Measurements from ENCODE around the gene NAP1L1.

The NAP1L1 gene

DNA sequence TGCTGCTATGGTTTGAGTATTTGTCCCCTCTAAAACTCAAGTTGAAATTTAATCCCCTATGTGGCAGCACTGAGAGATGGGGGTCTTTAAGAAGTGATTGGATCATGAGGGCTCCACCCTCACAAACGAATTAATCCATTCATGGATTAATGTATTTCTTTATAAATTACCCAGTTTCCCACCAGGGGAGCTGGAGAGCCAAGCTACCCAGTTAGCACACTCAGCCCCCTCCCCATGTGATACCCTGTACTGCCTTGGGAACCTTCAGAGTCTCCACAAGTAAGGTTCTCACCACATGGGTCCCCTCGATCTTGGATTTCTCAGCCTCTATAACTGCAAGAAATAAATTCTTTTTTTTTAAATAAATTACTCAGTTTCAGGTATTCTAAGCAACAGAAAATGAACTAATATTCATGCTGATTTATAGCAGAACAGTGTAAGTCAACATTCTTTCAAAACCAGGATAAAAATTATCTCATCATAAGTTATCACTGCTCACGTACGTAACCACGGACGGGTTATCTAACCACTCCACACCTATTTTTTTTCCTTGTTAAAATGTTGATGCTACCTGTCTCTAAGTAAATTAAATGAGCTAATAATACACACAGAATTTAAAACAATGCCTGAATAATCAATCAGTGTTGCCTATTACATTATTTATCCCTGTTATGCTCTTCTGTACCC is 3.6 kb downstream of the NAP1L1 start:
- Histone ChIP-seq H3K36me3 (ENCODE audit: control insufficient read depth in 1 of 2, insufficient read depth in 2 of 2, low read length in 2 of 2) (peaks cover 0 to 13% of the 10 kb centered on the region in 2 donors), H3K9me3 (ENCODE audit: control insufficient read depth in 1 of 2, low read length in 2 of 2) (peaks cover 0 to 7% of the 10 kb centered on the region in 2 donors), H3K27me3 (ENCODE audit: low read depth, low read length) (no peaks in the 10 kb centered on the region), H3K4me1 (ENCODE audit: control insufficient read depth in 1 of 2, insufficient read depth in 2 of 2, low read length in 2 of 2) (peaks cover 4 to 19% of the 10 kb centered on the region in 2 donors), H3K27ac (ENCODE audit: low read length) (no peak overlapping the region), H3K4me3 (ENCODE audit: low read depth in 1 of 2, low read length in 2 of 2) (no peak overlapping the region)

DNA sequence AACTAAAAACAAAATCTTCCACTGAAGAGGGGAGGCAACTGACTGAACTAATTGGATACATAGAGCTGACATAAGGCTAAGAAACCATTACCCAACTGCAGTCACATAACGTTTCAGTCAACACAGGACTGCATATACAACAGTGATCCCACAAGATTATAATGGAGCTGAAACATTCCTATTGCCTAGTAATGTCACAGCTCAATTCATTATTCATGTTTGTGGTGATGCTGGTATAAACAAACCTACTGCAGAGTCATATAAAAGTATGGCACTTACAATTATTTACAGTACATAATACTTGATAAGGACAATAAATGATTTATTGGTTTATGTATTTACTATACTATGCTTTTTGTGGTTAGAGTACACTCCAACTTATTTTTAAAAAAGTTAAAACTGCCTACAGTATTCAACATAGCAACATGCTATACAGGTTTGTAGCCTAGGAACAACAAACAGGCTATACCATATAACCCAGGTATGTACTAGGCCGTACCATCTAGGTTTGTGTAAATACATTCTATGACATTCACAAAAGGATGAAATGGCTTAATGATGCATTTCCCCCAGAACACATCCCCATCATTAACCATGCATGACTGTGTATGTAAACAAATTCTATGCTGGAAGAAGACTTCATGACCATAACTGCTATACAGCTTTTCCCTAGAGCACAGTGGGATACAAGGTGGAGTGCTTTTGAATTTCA is 4.3 kb downstream of the NAP1L1 start:
- Histone ChIP-seq H3K36me3 (ENCODE audit: control insufficient read depth in 1 of 2, insufficient read depth in 2 of 2, low read length in 2 of 2) (peaks cover 0 to 13% of the 10 kb centered on the region in 2 donors), H3K27me3 (ENCODE audit: low read depth, low read length) (no peaks in the 10 kb centered on the region), H3K4me3 (ENCODE audit: low read depth in 1 of 2, low read length in 2 of 2) (no peak overlapping the region), H3K27ac (ENCODE audit: low read length) (no peak overlapping the region), H3K9me3 (ENCODE audit: control insufficient read depth in 1 of 2, low read length in 2 of 2) (peaks cover 0 to 7% of the 10 kb centered on the region in 2 donors), H3K4me1 (ENCODE audit: control insufficient read depth in 1 of 2, insufficient read depth in 2 of 2, low read length in 2 of 2) (peaks cover under 1 to 19% of the 10 kb centered on the region in 2 donors)

DNA sequence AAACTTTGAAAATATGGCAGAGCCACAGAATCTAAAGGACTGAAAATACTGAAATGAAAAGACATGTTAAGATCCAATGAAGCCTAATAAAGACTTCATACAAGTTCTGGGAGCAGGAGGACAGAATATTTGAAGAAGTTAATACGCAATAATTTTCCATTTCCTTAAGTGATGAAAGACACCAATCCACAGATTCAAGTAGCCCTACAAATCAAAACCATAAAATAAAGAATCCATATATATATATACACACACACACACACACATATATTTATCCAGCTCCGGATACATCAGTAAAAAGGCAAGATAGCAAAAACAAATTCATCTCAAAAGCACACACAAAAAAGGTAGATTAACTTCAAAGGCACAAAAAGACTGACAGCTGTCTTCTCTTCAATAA is 5.7 kb downstream of the NAP1L1 start:
- peaks cover 0 to 7% of the 10 kb centered on the region in 2 donors for H3K9me3 ChIP-seq (ENCODE audit: control insufficient read depth in 1 of 2, low read length in 2 of 2)

DNA sequence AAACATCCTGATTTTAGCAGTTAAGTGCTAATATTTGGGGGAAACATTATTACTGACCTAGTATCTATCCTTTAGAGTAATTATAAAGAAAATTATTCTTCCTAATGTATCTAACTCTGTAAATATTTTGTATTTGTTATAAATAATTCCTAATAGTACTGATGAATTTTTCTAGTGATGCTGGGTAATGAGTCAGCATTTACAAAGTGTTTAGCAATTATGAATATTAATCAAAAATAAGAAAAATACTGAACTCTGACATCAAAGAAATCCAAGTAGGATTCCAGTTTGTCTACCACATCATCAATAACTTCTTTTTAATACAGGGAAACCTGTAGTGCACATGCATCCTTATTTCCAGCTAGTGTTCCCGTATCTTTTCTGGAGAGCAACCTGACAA is 9.0 kb downstream of the NAP1L1 start:
- Histone ChIP-seq H3K27me3 (ENCODE audit: low read depth, low read length) (no peaks in the 10 kb centered on the region), H3K36me3 (ENCODE audit: control insufficient read depth in 1 of 2, insufficient read depth in 2 of 2, low read length in 2 of 2) (peaks cover 0 to 6% of the 10 kb centered on the region in 2 donors), H3K9me3 (ENCODE audit: control insufficient read depth in 1 of 2, low read length in 2 of 2) (peaks cover 0 to 7% of the 10 kb centered on the region in 2 donors), H3K4me1 (ENCODE audit: control insufficient read depth in 1 of 2, insufficient read depth in 2 of 2, low read length in 2 of 2) (peaks cover 0 to 8% of the 10 kb centered on the region in 2 donors), H3K27ac (ENCODE audit: low read length) (no peak overlapping the region), H3K4me3 (ENCODE audit: low read depth in 1 of 2, low read length in 2 of 2) (no peak overlapping the region)

More for the DNA sequence above, 5.7 kb downstream of the NAP1L1 start:
- Histone ChIP-seq H3K27ac (ENCODE audit: low read length) (no peak overlapping the region), H3K4me3 (ENCODE audit: low read depth in 1 of 2, low read length in 2 of 2) (no peak overlapping the region), H3K36me3 (ENCODE audit: control insufficient read depth in 1 of 2, insufficient read depth in 2 of 2, low read length in 2 of 2) (peaks cover 0 to 6% of the 10 kb centered on the region in 2 donors), H3K27me3 (ENCODE audit: low read depth, low read length) (no peaks in the 10 kb centered on the region), H3K4me1 (ENCODE audit: control insufficient read depth in 1 of 2, insufficient read depth in 2 of 2, low read length in 2 of 2) (peaks cover 0 to 19% of the 10 kb centered on the region in 2 donors)

DNA sequence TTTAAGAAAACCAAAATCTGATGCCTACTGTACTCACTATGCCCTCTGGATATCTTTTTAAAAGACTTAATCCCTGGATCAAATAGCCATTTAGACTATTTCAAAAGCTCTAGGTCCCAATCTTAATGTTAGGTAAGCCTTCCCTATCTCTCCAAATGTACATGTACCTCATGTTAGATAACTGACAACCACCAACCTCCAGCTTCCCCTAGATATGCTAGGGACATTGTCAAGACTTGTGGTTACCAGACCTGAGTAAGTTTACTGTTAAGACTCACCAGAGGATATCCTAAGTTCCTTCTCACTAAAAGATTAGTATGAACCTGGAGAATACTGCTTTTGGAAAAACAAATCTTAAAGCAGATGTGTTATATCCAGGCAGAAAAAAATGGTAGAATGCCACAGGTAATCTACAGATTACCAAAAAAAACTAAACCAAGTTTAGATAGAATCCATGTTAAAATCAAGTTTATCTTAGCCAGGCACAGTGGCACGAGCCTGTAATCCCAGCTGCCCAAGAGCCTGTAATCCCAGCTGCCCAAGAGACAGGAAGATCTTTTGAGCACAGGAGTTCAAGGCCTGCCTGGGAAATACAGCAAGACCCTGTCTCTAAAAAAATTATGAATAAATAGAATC is 9.7 kb downstream of the NAP1L1 start:
- peaks cover 0 to 7% of the 10 kb centered on the region in 2 donors for H3K9me3 ChIP-seq (ENCODE audit: control insufficient read depth in 1 of 2, low read length in 2 of 2)
- peaks cover 0 to 7% of the 10 kb centered on the region in 2 donors for H3K4me1 ChIP-seq (ENCODE audit: control insufficient read depth in 1 of 2, insufficient read depth in 2 of 2, low read length in 2 of 2)
- peaks cover 0 to 6% of the 10 kb centered on the region in 2 donors for H3K36me3 ChIP-seq (ENCODE audit: control insufficient read depth in 1 of 2, insufficient read depth in 2 of 2, low read length in 2 of 2)
- no peak overlapping the region for H3K27ac ChIP-seq (ENCODE audit: low read length)
- no peaks in the 10 kb centered on the region for H3K27me3 ChIP-seq (ENCODE audit: low read depth, low read length)
- no peak overlapping the region for H3K4me3 ChIP-seq (ENCODE audit: low read depth in 1 of 2, low read length in 2 of 2)

DNA sequence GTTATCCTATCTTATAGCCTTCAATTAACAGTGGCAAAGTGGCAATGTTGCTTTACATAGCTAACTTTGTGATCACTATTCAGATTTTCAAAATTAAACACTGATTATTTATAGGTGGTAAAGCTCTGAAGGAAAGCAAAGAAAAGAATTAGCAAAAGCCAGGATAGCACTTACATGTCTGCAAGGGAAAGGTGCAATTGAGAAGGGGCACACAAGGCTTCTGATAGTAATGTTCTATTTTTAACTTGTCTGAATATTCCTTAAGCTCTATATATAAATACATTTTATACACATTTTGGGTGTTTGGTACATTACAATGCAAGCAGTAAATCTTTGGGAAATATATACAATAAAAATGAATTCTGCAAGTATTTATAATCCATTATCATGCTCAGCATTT is 10.9 kb downstream of the NAP1L1 start:
- H3K27me3 ChIP-seq (ENCODE audit: low read depth, low read length): no peaks in the 10 kb centered on the region
- H3K4me1 ChIP-seq (ENCODE audit: control insufficient read depth in 1 of 2, insufficient read depth in 2 of 2, low read length in 2 of 2): peaks cover 0 to 7% of the 10 kb centered on the region in 2 donors
- no peaks in the 10 kb centered on the region for H3K36me3 ChIP-seq (ENCODE audit: control insufficient read depth in 1 of 2, insufficient read depth in 2 of 2, low read length in 2 of 2)
- H3K27ac ChIP-seq (ENCODE audit: low read length): no peak overlapping the region
- no peak overlapping the region for H3K4me3 ChIP-seq (ENCODE audit: low read depth in 1 of 2, low read length in 2 of 2)
- peaks cover 0 to 6% of the 10 kb centered on the region in 2 donors for H3K9me3 ChIP-seq (ENCODE audit: control insufficient read depth in 1 of 2, low read length in 2 of 2)

DNA sequence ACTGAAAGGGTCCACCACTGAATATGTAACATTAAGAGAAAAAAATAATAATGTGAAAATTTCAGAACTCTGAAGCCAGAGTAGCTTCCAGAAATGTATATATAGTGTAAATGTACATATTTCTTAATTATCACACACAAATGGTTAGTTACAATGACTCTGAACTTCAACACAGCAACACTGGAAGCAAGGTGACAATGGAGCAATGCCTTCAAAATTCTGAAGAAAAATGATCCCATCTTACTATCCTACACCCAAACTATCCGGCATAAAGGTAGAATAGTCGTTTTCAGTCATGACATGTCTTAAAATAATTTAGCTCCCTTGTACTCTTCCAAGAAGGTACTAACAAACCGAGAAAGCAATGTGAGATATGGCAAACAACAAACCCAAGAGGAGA is 11.9 kb downstream of the NAP1L1 start:
- H3K27ac ChIP-seq (ENCODE audit: low read length): no peak overlapping the region
- no peak overlapping the region for H3K4me3 ChIP-seq (ENCODE audit: low read depth in 1 of 2, low read length in 2 of 2)
- peaks cover 0 to under 1% of the 10 kb centered on the region in 2 donors for H3K36me3 ChIP-seq (ENCODE audit: control insufficient read depth in 1 of 2, insufficient read depth in 2 of 2, low read length in 2 of 2)
- H3K4me1 ChIP-seq (ENCODE audit: control insufficient read depth in 1 of 2, insufficient read depth in 2 of 2, low read length in 2 of 2): peaks cover 0 to 7% of the 10 kb centered on the region in 2 donors
- no peaks in the 10 kb centered on the region for H3K9me3 ChIP-seq (ENCODE audit: control insufficient read depth in 1 of 2, low read length in 2 of 2)
- H3K27me3 ChIP-seq (ENCODE audit: low read depth, low read length): no peaks in the 10 kb centered on the region

DNA sequence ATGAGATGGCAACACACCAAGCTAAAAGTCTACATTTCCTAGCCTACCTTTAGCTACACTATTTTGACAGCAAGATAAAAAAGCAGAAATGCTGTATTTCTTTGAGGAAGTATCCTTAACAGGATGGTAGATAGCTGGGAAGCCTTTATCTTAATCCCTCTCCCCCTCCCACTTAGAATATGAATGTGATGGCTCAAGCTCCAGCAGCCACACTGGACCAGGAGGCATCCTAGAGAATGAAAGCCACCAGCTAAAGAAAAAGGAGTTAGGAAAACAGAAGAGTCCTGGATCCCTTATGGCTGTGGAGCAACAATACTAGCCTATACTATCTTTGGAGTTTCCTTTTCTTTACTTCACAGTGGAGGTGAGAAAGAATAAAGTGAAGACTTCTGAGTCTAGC is 15.1 kb downstream of the NAP1L1 start:
- Histone ChIP-seq H3K36me3 (ENCODE audit: control insufficient read depth in 1 of 2, insufficient read depth in 2 of 2, low read length in 2 of 2) (peaks cover 8 to 26% of the 10 kb centered on the region in 2 donors), H3K27me3 (ENCODE audit: low read depth, low read length) (no peaks in the 10 kb centered on the region), H3K4me3 (ENCODE audit: low read depth in 1 of 2, low read length in 2 of 2) (no peak overlapping the region), H3K27ac (ENCODE audit: low read length) (no peak overlapping the region), H3K9me3 (ENCODE audit: control insufficient read depth in 1 of 2, low read length in 2 of 2) (peaks cover 3 to 8% of the 10 kb centered on the region in 2 donors), H3K4me1 (ENCODE audit: control insufficient read depth in 1 of 2, insufficient read depth in 2 of 2, low read length in 2 of 2) (peaks cover 0 to 7% of the 10 kb centered on the region in 2 donors)

DNA sequence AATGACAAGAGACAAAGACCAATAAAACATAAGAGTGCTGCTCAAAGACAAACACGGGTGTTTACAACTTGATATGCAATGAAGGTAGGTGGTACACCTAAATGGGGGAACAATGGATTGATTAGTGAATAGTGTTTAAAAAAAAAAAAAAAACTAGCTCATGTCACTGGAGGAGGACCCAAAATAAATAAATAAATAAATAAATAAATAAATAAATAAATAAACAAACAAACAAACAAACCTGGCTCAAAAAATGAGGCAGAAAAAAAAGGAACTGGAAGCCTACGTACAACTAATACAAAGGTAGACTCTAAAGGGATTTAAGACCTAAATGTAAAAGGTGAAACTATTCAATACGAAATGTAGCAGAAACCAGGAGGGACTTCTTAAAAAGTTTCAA is 18.6 kb downstream of the NAP1L1 start:
- H3K9me3 ChIP-seq (ENCODE audit: control insufficient read depth in 1 of 2, low read length in 2 of 2): peaks cover 3 to 8% of the 10 kb centered on the region in 2 donors
- no peaks in the 10 kb centered on the region for H3K27me3 ChIP-seq (ENCODE audit: low read depth, low read length)
- H3K4me1 ChIP-seq (ENCODE audit: control insufficient read depth in 1 of 2, insufficient read depth in 2 of 2, low read length in 2 of 2): no peaks in the 10 kb centered on the region
- no peak overlapping the region for H3K4me3 ChIP-seq (ENCODE audit: low read depth in 1 of 2, low read length in 2 of 2)
- H3K27ac ChIP-seq (ENCODE audit: low read length): no peak overlapping the region
- peaks cover 20 to 30% of the 10 kb centered on the region in 2 donors for H3K36me3 ChIP-seq (ENCODE audit: control insufficient read depth in 1 of 2, insufficient read depth in 2 of 2, low read length in 2 of 2)

DNA sequence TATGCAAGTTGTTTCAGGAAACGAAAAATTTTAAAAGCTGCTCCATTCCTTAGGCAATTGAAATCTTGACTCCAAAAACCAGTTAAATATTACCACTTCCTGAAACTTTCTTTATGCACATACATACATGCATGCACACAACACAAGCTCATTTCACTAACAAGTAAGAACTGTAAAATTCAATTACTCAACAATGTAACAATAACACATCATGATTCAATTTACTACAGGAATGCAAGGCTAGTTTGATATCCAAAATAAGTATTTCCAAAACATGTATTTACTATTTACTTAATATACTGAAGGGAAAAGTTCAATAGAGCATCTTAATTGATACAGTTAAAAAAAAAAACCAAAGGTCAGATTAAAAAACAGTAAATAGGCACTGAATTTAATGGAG is 19.6 kb downstream of the NAP1L1 start:
- Histone ChIP-seq H3K4me3 (ENCODE audit: low read depth in 1 of 2, low read length in 2 of 2) (no peak overlapping the region), H3K4me1 (ENCODE audit: control insufficient read depth in 1 of 2, insufficient read depth in 2 of 2, low read length in 2 of 2) (no peaks in the 10 kb centered on the region), H3K27me3 (ENCODE audit: low read depth, low read length) (no peaks in the 10 kb centered on the region), H3K27ac (ENCODE audit: low read length) (no peak overlapping the region), H3K9me3 (ENCODE audit: control insufficient read depth in 1 of 2, low read length in 2 of 2) (peaks cover 3 to 8% of the 10 kb centered on the region in 2 donors), H3K36me3 (ENCODE audit: control insufficient read depth in 1 of 2, insufficient read depth in 2 of 2, low read length in 2 of 2) (peaks cover 21 to 31% of the 10 kb centered on the region in 2 donors)

DNA sequence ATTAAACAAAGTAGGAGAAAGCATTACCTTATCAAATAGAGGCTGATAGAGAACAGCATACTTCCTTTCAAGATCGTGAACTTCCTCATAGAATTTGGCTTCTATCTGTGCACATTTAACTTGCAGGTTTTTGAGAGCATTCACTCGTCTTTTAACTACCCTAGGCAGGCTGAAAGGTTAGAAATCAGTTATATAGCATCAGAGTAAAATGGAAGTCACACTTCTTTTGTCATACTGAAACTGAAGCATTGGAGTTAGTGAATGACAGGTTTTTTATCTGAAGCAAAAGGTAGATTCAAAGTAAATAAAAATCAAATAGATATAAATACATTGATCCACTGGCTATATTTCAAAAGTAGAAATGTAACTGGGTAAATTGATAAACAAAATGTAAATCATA is 24.4 kb downstream of the NAP1L1 start:
- Histone ChIP-seq H3K4me3 (ENCODE audit: low read depth in 1 of 2, low read length in 2 of 2) (no peak overlapping the region), H3K27ac (ENCODE audit: low read length) (no peak overlapping the region), H3K27me3 (ENCODE audit: low read depth, low read length) (no peaks in the 10 kb centered on the region), H3K4me1 (ENCODE audit: control insufficient read depth in 1 of 2, insufficient read depth in 2 of 2, low read length in 2 of 2) (no peaks in the 10 kb centered on the region), H3K9me3 (ENCODE audit: control insufficient read depth in 1 of 2, low read length in 2 of 2) (peaks cover 3 to 4% of the 10 kb centered on the region in 2 donors), H3K36me3 (ENCODE audit: control insufficient read depth in 1 of 2, insufficient read depth in 2 of 2, low read length in 2 of 2) (peaks cover 32 to 41% of the 10 kb centered on the region in 2 donors)
